HEK293 (cell line): ENCODE measurements around the gene STARD13.

ENCODE experiments used
- CTCF ChIA-PET: fragments of 350-600 bp; formaldehyde crosslinking; extraction: SDS; loops from one replicate; lab custom pipeline; 2021; ENCODE audit warnings: antibody characterized with exemption; lab: Yijun Ruan, JAX
- POLR2A ChIA-PET: fragments of 300-600 bp; formaldehyde crosslinking; extraction: SDS; loops from one replicate; lab custom pipeline; 2020; ENCODE audit warnings: antibody characterized with exemption, inconsistent platforms; lab: Yijun Ruan, JAX
- H3K27ac ChIP-seq: fragments of 200-500 bp; sonication (Bioruptor generic); 2 replicates; pipeline ENCODE4 v1.5.1; 2014; ENCODE audit warnings: low read depth, low read length, control low read depth, inconsistent platforms; ENCODE audit errors: extremely low read depth
- H3K36me3 ChIP-seq, 2 experiments: fragments of 200-500 bp in 1 of 2; sonication (Bioruptor generic) in 1 of 2; 1 replicate in 1 of 2; 2 replicates in 1 of 2; pipeline ENCODE4 v1.5.1; 2014 to 2017; ENCODE audit warnings: inconsistent platforms in 2 of 2, low read length in 2 of 2; ENCODE audit not compliant: control insufficient read depth in 2 of 2, insufficient read depth in 1 of 2
- H3K4me1 ChIP-seq: fragments of 200-500 bp; sonication (Bioruptor generic); 2 replicates; pipeline ENCODE4 v1.5.1; 2014; ENCODE audit warnings: mild to moderate bottlenecking, low read length, inconsistent platforms; ENCODE audit not compliant: control insufficient read depth, insufficient read depth
- H3K4me3 ChIP-seq: 2 replicates; pipeline ENCODE4 v1.5.1; 2011; ENCODE audit warnings: low read depth, mild to moderate bottlenecking, control low read depth, low read length, moderate library complexity
- H3K9me3 ChIP-seq: fragments of 200-500 bp; sonication (Bioruptor generic); 2 replicates; pipeline ENCODE4 v1.5.1; 2014; ENCODE audit warnings: low read depth, low read length, inconsistent platforms; ENCODE audit not compliant: control insufficient read depth, insufficient read depth
- EGR2 ChIP-seq: fragments of 450-650 bp; formaldehyde crosslinking; IDR thresholded peaks from 2 replicates; pipeline ENCODE4 v1.5.1; 2016; ENCODE audit warnings: low read depth, missing biosample characterization, missing genetic modification characterization
- IKZF3 ChIP-seq: fragments of 450-650 bp; IDR thresholded peaks from 2 replicates; pipeline ENCODE4 v1.5.0; 2018; ENCODE audit warnings: missing biosample characterization, mild to moderate bottlenecking, missing genetic modification characterization, moderate library complexity
- KLF10 ChIP-seq: fragments of 450-650 bp; IDR thresholded peaks from 2 replicates; pipeline ENCODE4 v1.5.1; 2018; ENCODE audit warnings: missing biosample characterization, mild to moderate bottlenecking, missing genetic modification characterization
- SETDB1 ChIP-seq: IDR thresholded peaks from one replicate; pipeline ENCODE4 v1.6.1; 2017; ENCODE audit warnings: mild to moderate bottlenecking, low read length, moderate library complexity, mixed read lengths; ENCODE audit not compliant: insufficient read length
- ZBTB10 ChIP-seq: fragments of 450-650 bp; formaldehyde crosslinking; IDR thresholded peaks from 2 replicates; pipeline ENCODE4 v1.5.1; 2016; ENCODE audit warnings: missing biosample characterization, missing genetic modification characterization
- ZFP37 ChIP-seq: fragments of 450-650 bp; formaldehyde crosslinking; IDR thresholded peaks from 2 replicates; pipeline ENCODE4 v1.5.1; 2016; ENCODE audit warnings: missing biosample characterization, missing genetic modification characterization
- ZNF114 ChIP-seq: fragments of 450-650 bp; formaldehyde crosslinking; IDR thresholded peaks from 2 replicates; pipeline ENCODE4 v1.5.0; 2017; ENCODE audit warnings: missing biosample characterization, missing genetic modification characterization
- ZNF138 ChIP-seq: fragments of 450-650 bp; formaldehyde crosslinking; IDR thresholded peaks from 2 replicates; pipeline ENCODE4 v1.5.1; 2016; ENCODE audit warnings: missing biosample characterization, missing genetic modification characterization, borderline replicate concordance
- ZNF169 ChIP-seq: fragments of 450-650 bp; formaldehyde crosslinking; IDR thresholded peaks from 2 replicates; pipeline ENCODE4 v1.5.1; 2016; ENCODE audit warnings: missing biosample characterization, missing genetic modification characterization
- ZNF2 ChIP-seq: fragments of 450-650 bp; formaldehyde crosslinking; IDR thresholded peaks from 2 replicates; pipeline ENCODE4 v1.5.1; 2016; ENCODE audit warnings: missing biosample characterization, missing genetic modification characterization
- ZNF202 ChIP-seq: fragments of 450-650 bp; formaldehyde crosslinking; IDR thresholded peaks from 2 replicates; pipeline ENCODE4 v1.5.1; 2016; ENCODE audit warnings: missing biosample characterization, missing genetic modification characterization, borderline replicate concordance
- ZNF214 ChIP-seq: fragments of 450-650 bp; formaldehyde crosslinking; IDR thresholded peaks from 2 replicates; pipeline ENCODE4 v1.5.1; 2017; ENCODE audit warnings: missing biosample characterization, mild to moderate bottlenecking, missing genetic modification characterization, borderline replicate concordance
- ZNF221 ChIP-seq: fragments of 450-650 bp; formaldehyde crosslinking; IDR thresholded peaks from 2 replicates; pipeline ENCODE4 v1.5.1; 2017; ENCODE audit warnings: missing biosample characterization, missing genetic modification characterization, borderline replicate concordance
- ZNF223 ChIP-seq: fragments of 450-650 bp; formaldehyde crosslinking; IDR thresholded peaks from 2 replicates; pipeline ENCODE4 v1.5.1; 2016; ENCODE audit warnings: missing biosample characterization, missing genetic modification characterization
- ZNF266 ChIP-seq: fragments of 450-650 bp; formaldehyde crosslinking; IDR thresholded peaks from 2 replicates; pipeline ENCODE4 v1.5.1; 2016; ENCODE audit warnings: missing biosample characterization, missing genetic modification characterization, low read depth
- ZNF37A ChIP-seq: fragments of 450-650 bp; IDR thresholded peaks from 2 replicates; pipeline ENCODE4 v1.5.1; 2018; ENCODE audit warnings: missing biosample characterization, missing genetic modification characterization
- ZNF514 ChIP-seq: fragments of 450-650 bp; formaldehyde crosslinking; IDR thresholded peaks from 2 replicates; pipeline ENCODE4 v1.5.1; 2016; ENCODE audit warnings: missing biosample characterization, missing genetic modification characterization
- ZNF521 ChIP-seq: fragments of 450-650 bp; formaldehyde crosslinking; IDR thresholded peaks from 2 replicates; pipeline ENCODE4 v1.5.1; 2017; ENCODE audit warnings: missing biosample characterization, mild to moderate bottlenecking, missing genetic modification characterization
- ZNF571 ChIP-seq: fragments of 450-650 bp; formaldehyde crosslinking; IDR thresholded peaks from 2 replicates; pipeline ENCODE4 v1.5.0; 2017; ENCODE audit warnings: missing biosample characterization, missing genetic modification characterization
- ZNF692 ChIP-seq: fragments of 450-650 bp; formaldehyde crosslinking; IDR thresholded peaks from 2 replicates; pipeline ENCODE4 v1.5.1; 2016; ENCODE audit warnings: missing biosample characterization, missing genetic modification characterization
- ZNF777 ChIP-seq: fragments of 450-650 bp; formaldehyde crosslinking; IDR thresholded peaks from 2 replicates; pipeline ENCODE4 v1.5.1; 2017; ENCODE audit warnings: missing biosample characterization, missing genetic modification characterization, borderline replicate concordance
- ZNF792 ChIP-seq: fragments of 450-650 bp; formaldehyde crosslinking; IDR thresholded peaks from 2 replicates; pipeline ENCODE4 v1.5.1; 2016; ENCODE audit warnings: missing biosample characterization, missing genetic modification characterization
- ZSCAN30 ChIP-seq: fragments of 450-650 bp; IDR thresholded peaks from 2 replicates; pipeline ENCODE4 v1.5.1; 2018; ENCODE audit warnings: missing biosample characterization, mild to moderate bottlenecking, missing genetic modification characterization, moderate library complexity
- TF ChIP-seq, protein P1 (sequence below): fragments of 450-650 bp; formaldehyde crosslinking; IDR thresholded peaks from 2 replicates; pipeline ENCODE4 v1.5.1; 2016; ENCODE audit warnings: missing biosample characterization, missing genetic modification characterization, low read depth
- TF ChIP-seq, protein P2 (sequence below): fragments of 450-650 bp; IDR thresholded peaks from 2 replicates; pipeline ENCODE4 v1.5.1; 2018; ENCODE audit warnings: missing biosample characterization, missing genetic modification characterization
- TF ChIP-seq, protein P3 (sequence below): fragments of 450-650 bp; formaldehyde crosslinking; IDR thresholded peaks from 2 replicates; pipeline ENCODE4 v1.5.1; 2016; ENCODE audit warnings: missing biosample characterization, missing genetic modification characterization

STARD13 gene

DNA sequence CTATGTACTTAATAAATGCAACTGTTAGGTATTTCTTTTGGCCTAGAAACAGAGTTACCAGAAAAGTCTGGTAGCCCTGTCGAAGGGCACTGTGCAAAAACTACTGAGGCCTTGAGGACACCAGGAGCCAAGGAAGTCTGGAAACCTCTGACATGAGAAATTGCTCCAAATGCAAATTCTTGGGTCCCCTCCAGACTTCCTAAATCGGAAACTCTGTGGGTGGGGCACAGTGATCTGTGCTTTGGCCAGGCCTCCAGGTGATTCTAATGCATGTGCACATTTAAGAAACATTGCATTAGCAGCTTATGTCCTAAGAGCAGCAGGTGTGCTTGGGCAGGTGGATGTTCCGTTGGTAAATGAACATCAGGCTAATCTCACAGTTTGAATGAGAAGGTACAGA, 50.0 kb downstream of the STARD13 start:
- Histone ChIP-seq H3K4me1 (no peaks in the 10 kb centered on the region), H3K9me3 (no peaks in the 10 kb centered on the region), H3K27ac (no peak overlapping the region), H3K36me3 (no peaks in the 10 kb centered on the region), H3K4me3 (no peak overlapping the region)
- TF ChIP-seq ZNF214 (tag by site-specific recombination) (no peak), ZNF221 (tag by site-specific recombination) (no peak), ZNF792 (tag by site-specific recombination) (no peak), ZNF2 (tag by site-specific recombination) (no peak), ZNF514 (no peak), IKZF3 (tag by site-specific recombination) (no peak), KLF10 (tag by site-specific recombination) (no peak)
- ChIA-PET CTCF (interaction anchor here (0.5 to 0.6 kb wide), 2 partner anchors 253 to 735 kb away, joined by 3 read pairs; no protein-coding TSS in a partner anchor), POLR2A (no interaction called here)

- H3K4me1 ChIP-seq, result no peaks in the 10 kb centered on the region
- H3K36me3 ChIP-seq, result no peaks in the 10 kb centered on the region
- no peak overlapping the region for H3K4me3 ChIP-seq
- TF ChIP-seq SETDB1, result no peak
- TF ChIP-seq, protein P1, sequence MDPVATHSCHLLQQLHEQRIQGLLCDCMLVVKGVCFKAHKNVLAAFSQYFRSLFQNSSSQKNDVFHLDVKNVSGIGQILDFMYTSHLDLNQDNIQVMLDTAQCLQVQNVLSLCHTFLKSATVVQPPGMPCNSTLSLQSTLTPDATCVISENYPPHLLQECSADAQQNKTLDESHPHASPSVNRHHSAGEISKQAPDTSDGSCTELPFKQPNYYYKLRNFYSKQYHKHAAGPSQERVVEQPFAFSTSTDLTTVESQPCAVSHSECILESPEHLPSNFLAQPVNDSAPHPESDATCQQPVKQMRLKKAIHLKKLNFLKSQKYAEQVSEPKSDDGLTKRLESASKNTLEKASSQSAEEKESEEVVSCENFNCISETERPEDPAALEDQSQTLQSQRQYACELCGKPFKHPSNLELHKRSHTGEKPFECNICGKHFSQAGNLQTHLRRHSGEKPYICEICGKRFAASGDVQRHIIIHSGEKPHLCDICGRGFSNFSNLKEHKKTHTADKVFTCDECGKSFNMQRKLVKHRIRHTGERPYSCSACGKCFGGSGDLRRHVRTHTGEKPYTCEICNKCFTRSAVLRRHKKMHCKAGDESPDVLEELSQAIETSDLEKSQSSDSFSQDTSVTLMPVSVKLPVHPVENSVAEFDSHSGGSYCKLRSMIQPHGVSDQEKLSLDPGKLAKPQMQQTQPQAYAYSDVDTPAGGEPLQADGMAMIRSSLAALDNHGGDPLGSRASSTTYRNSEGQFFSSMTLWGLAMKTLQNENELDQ (tag by site-specific recombination), result no peak
- TF ChIP-seq ZNF223, result no peak
- no peak for TF ChIP-seq ZNF169 (tag by site-specific recombination)
- TF ChIP-seq ZNF521 (tag by site-specific recombination), result no peak
- TF ChIP-seq ZNF114 (tag by site-specific recombination), result no peak
- no peak for TF ChIP-seq IKZF3 (tag by site-specific recombination)
- TF ChIP-seq ZNF692 (tag by site-specific recombination), result no peak
- no peak for TF ChIP-seq ZFP37 (tag by site-specific recombination)
- TF ChIP-seq, protein P2, sequence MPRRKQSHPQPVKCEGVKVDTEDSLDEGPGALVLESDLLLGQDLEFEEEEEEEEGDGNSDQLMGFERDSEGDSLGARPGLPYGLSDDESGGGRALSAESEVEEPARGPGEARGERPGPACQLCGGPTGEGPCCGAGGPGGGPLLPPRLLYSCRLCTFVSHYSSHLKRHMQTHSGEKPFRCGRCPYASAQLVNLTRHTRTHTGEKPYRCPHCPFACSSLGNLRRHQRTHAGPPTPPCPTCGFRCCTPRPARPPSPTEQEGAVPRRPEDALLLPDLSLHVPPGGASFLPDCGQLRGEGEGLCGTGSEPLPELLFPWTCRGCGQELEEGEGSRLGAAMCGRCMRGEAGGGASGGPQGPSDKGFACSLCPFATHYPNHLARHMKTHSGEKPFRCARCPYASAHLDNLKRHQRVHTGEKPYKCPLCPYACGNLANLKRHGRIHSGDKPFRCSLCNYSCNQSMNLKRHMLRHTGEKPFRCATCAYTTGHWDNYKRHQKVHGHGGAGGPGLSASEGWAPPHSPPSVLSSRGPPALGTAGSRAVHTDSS (tag by site-specific recombination), result no peak
- TF ChIP-seq ZNF777 (tag by site-specific recombination), result no peak
- TF ChIP-seq ZNF37A (tag by site-specific recombination), result no peak
- TF ChIP-seq, protein P3, sequence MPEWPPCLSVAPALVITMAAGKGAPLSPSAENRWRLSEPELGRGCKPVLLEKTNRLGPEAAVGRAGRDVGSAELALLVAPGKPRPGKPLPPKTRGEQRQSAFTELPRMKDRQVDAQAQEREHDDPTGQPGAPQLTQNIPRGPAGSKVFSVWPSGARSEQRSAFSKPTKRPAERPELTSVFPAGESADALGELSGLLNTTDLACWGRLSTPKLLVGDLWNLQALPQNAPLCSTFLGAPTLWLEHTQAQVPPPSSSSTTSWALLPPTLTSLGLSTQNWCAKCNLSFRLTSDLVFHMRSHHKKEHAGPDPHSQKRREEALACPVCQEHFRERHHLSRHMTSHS (tag by site-specific recombination), result no peak
- no peak for TF ChIP-seq ZBTB10
- TF ChIP-seq ZSCAN30, result no peak
- TF ChIP-seq ZNF202 (tag by site-specific recombination), result no peak
- TF ChIP-seq ZNF138 (tag by site-specific recombination), result no peak
- TF ChIP-seq EGR2, result no peak
- no peak for TF ChIP-seq ZNF571 (tag by site-specific recombination)
- TF ChIP-seq ZNF266 (tag by site-specific recombination), result no peak
- H3K27ac ChIP-seq, result no peak overlapping the region
- POLR2A ChIA-PET, result no interaction called here
- no peaks in the 10 kb centered on the region for H3K9me3 ChIP-seq
- CTCF ChIA-PET, result interaction anchor here (0.5 to 0.6 kb wide), 2 partner anchors 253 to 735 kb away, joined by 3 read pairs; no protein-coding TSS in a partner anchor
These were observed 50.5 kb downstream of the STARD13 start for GRCh38 chr13:33235078-33235477.
